ENCODE data around the gene FAM184B.

DNA sequence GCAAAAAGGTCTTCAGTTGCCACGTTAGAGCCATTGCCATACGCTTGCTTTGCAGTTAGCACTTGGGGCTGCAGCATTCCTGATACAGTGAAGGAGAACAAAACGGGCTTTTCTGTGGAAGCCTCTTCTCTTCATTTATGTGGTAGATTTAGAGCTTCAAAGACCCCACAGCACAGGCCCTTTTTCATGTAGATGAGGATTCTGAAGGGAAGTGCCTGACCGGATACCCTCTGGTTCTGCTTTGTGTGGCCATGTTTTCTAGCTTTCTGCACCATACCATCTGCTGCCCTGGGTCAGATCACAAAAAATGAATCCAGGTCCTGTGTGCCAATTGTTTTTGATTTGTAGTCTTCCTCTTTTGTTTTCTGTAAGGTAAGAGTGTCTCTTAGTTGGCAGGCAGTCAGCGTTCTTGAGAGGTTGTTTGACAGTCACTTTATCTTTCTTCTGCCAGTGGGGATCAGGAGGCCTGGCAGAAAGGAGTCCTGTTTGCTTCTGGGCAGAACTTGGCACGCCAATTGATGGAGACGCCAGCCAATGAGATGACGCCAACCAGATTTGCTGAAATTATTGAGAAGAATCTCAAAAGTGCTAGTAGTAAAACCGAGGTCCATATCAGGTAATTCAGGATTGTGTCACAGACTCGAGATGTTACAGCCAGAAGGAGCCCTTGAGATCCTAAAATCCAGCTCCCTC, 196.8 kb downstream of the FAM184B start:
- TF ChIP-seq EZH2 (IDR thresholded peaks at IDR 0.05; ENCODE audit: low read depth, unreplicated experiment) (no peak), NANOG (IDR thresholded peaks at IDR 0.05; ENCODE audit: borderline replicate concordance) (no peak), CTCF (conservative IDR thresholded peaks at IDR 0.05; ENCODE audit: low read depth in 2 of 2) (no peak), REST (IDR thresholded peaks at IDR 0.05; ENCODE audit: unreplicated experiment) (no peak), ZNF114 (CRISPR knock-in tag; IDR thresholded peaks at IDR 0.05) (no peak)

Measured in GM23338 (cell line).